Astrocyte of the cerebellum (primary cell): ENCODE data around the gene NR4A1.
A peak's percentile ranks its signal among the peaks of the same experiment; 100 is the strongest.

Source experiments
- DNase-seq: peaks from one replicate; pipeline ENCODE4 v3.0.0-alpha.2; 2011; ENCODE audit warnings: low read depth
- H3K4me3 ChIP-seq: 2 replicates; pipeline ENCODE4 v1.5.1; 2011; ENCODE audit warnings: mild to moderate bottlenecking, low read depth, low read length, moderate library complexity
- CTCF ChIP-seq: IDR thresholded peaks from 2 replicates; pipeline ENCODE4 v1.5.1; 2012; ENCODE audit warnings: low read length, low read depth, moderate library complexity, mild to moderate bottlenecking; ENCODE audit errors: missing control alignments
- in situ Hi-C: cut with HindIII; loops from 2 replicates; pipeline ENCODE4 v1.10.0; 2017; ENCODE audit warnings: low sequenced_read_pairs

Gene NR4A1

GRCh38 chr12:52050758-52051541 is at the start of gene NR4A1:
Gene NR4A1 (plus strand): TSS chr12:52051442. CDS start chr12:52054329, 2,887 bp downstream.
- peak within 1 kb of the TSS; percentile 57 for H3K4me3 ChIP-seq
- DNase-seq, result peak; percentile 84
- in situ Hi-C loops, result no loop called here
- no peak for TF ChIP-seq CTCF

GRCh38 chr12:52003016-52003550 is 48.2 kb upstream of the NR4A1 start:
- no peak for DNase-seq
- in situ Hi-C loops, result no loop called here
- no peak for TF ChIP-seq CTCF

GRCh38 chr12:52003591-52003990 is 47.7 kb upstream of the NR4A1 start:
- DNase-seq, result no peak
- in situ Hi-C loops, result no loop called here
- no peak for TF ChIP-seq CTCF
- H3K4me3 ChIP-seq, result no peak overlapping the region

More at GRCh38 chr12:52003016-52003550, 48.2 kb upstream of the NR4A1 start:
- H3K4me3 ChIP-seq, result no peak overlapping the region

GRCh38 chr12:52004042-52004648 is 47.1 kb upstream of the NR4A1 start:
- in situ Hi-C loops, result no loop called here
- DNase-seq, result peak; percentile 24
- TF ChIP-seq CTCF, result peak; percentile 84
- no peak overlapping the region for H3K4me3 ChIP-seq

- TF ChIP-seq CTCF, result no peak
- H3K4me3 ChIP-seq, result no peak overlapping the region
- DNase-seq, result no peak
- in situ Hi-C loops, result no loop called here
These were observed 45.9 kb upstream of the NR4A1 start for GRCh38 chr12:52005218-52005902.

DNA sequence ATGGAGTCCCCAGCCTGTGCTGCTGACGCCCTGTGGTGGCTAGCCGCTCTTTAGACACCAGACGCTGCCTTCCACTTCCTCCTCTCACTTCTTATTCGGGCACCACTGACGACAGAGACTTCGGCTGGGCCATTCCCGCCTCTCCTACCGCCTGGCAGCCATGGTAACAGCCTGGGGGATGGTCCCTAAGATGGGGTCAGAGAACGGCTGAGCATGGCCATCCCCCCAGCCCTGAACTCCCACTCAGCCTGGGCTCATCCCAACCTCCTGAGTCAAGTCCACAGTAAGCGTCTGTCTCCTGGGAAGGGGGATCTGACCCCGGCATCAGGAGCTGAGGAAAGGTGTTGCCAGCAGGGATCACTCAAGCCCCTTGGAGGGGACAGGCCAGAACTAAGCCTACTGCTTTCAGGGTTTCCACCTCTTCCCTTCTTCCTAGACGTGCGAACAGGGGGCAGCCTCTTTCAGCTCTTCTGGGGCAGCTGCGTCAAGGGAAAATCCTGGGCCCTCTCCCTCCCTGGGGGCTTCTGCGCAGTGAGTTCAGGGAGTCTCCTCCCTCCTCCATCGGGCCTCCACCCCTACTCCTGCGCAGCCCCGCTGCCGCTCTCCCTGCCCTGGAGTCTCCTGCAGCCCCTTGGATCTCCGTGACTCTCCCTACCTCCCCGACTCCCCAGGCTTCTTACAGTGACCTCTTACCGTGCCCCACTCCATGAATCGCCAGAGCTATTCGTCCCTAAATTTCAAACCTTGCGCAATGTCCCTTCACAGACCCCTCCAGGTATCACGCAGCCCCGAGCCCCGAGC is 45.1 kb upstream of the NR4A1 start:
- peak overlapping the region; percentile 65 for H3K4me3 ChIP-seq
- in situ Hi-C loops, result no loop called here
- no peak for TF ChIP-seq CTCF
- no peak for DNase-seq
